ENCODE data around the gene TES.

The TES gene

GRCh38 chr7:116252249-116252648, 41.9 kb downstream of the TES start:
- H3K4me3 ChIP-seq (ENCODE audit: control insufficient read depth, low read depth, low read length): no peak overlapping the region
- DNase-seq (ENCODE audit: low read depth): no peak
- no peak for TF ChIP-seq CTCF (IDR thresholded peaks at IDR 0.05; ENCODE audit: control insufficient read depth, insufficient read depth, low read depth, low read length, missing control alignments)

GRCh38 chr7:116257156-116257555, 46.8 kb downstream of the TES start:
- DNase-seq (ENCODE audit: low read depth): no peak
- H3K4me3 ChIP-seq (ENCODE audit: control insufficient read depth, low read depth, low read length): no peak overlapping the region
- TF ChIP-seq CTCF (IDR thresholded peaks at IDR 0.05; ENCODE audit: control insufficient read depth, insufficient read depth, low read depth, low read length, missing control alignments): no peak

GRCh38 chr7:116258734-116259133, 48.4 kb downstream of the TES start:
- H3K4me3 ChIP-seq (ENCODE audit: control insufficient read depth, low read depth, low read length): no peak overlapping the region
- TF ChIP-seq CTCF (IDR thresholded peaks at IDR 0.05; ENCODE audit: control insufficient read depth, insufficient read depth, low read depth, low read length, missing control alignments): peak; percentile 67
- DNase-seq (ENCODE audit: low read depth): no peak

- no peak for TF ChIP-seq CTCF (IDR thresholded peaks at IDR 0.05; ENCODE audit: control insufficient read depth, insufficient read depth, low read depth, low read length, missing control alignments)
- H3K4me3 ChIP-seq (ENCODE audit: control insufficient read depth, low read depth, low read length): no peak overlapping the region
- no peak for DNase-seq (ENCODE audit: low read depth)
These were observed 49.0 kb downstream of the TES start for GRCh38 chr7:116259156-116259870.

- TF ChIP-seq CTCF (IDR thresholded peaks at IDR 0.05; ENCODE audit: control insufficient read depth, insufficient read depth, low read depth, low read length, missing control alignments): no peak
- peak; percentile 68 for DNase-seq (ENCODE audit: low read depth)
- H3K4me3 ChIP-seq (ENCODE audit: control insufficient read depth, low read depth, low read length): no peak overlapping the region
These were observed 49.6 kb downstream of the TES start for GRCh38 chr7:116259871-116260440.

GRCh38 chr7:116261904-116262303, 51.6 kb downstream of the TES start:
- TF ChIP-seq CTCF (IDR thresholded peaks at IDR 0.05; ENCODE audit: control insufficient read depth, insufficient read depth, low read depth, low read length, missing control alignments): no peak
- no peak for DNase-seq (ENCODE audit: low read depth)
- H3K4me3 ChIP-seq (ENCODE audit: control insufficient read depth, low read depth, low read length): no peak overlapping the region
